Colonic mucosa (tissue), 4 donors: ENCODE results near the gene PRMT3. TPM values are rescaled to one million over a fixed set of nuclear protein-coding genes. Genes with fewer than 3 reads are reported as not detected.

ENCODE experiments used
- DNase-seq: peaks from one replicate; pipeline ENCODE4 v3.0.0-alpha.2; 2020
- H3K27ac ChIP-seq: fragments of 200-600 bp; one replicate; pipeline ENCODE4 v1.8.0; 2021
- H3K27me3 ChIP-seq: fragments of 200-600 bp; one replicate; pipeline ENCODE4 v1.8.0; 2021
- H3K36me3 ChIP-seq: fragments of 200-600 bp; one replicate; pipeline ENCODE4 v1.8.0; 2021
- H3K4me1 ChIP-seq: fragments of 200-600 bp; one replicate; pipeline ENCODE4 v1.8.0; 2021; ENCODE audit warnings: mild to moderate bottlenecking
- H3K4me3 ChIP-seq: fragments of 200-600 bp; one replicate; pipeline ENCODE4 v1.8.0; 2021
- H3K9ac ChIP-seq, 2 donors: one replicate each; pipeline ENCODE4 v1.7.0; 2013; ENCODE audit warnings: control low read depth in 2 of 2, low read depth in 2 of 2, low read length in 2 of 2
- H3K9me3 ChIP-seq: fragments of 200-600 bp; one replicate; pipeline ENCODE4 v1.8.0; 2021
- CTCF ChIP-seq: fragments of 200-600 bp; IDR thresholded peaks from one replicate; pipeline ENCODE4 v1.8.0; 2022; ENCODE audit warnings: antibody characterized with exemption, mild to moderate bottlenecking
- intact Hi-C: fragments of 100-400 bp; cut with DNase I; formaldehyde crosslinking; loops from one replicate; pipeline ENCODE4 v1.14.1; 2022
- total RNA-seq, 2 donors: library from RNA; stranded (reverse); fragmentation: NEBNext Ultra II Directional in 1 of 2; extraction: Animal tissue kit (Norgen Biotek cat#: 25700) in 1 of 2; gene quantifications; one replicate each; pipeline ENCODE4 v1.2.1, GENCODE V29; 2021
- donor health status: healthy.
- donor health status: DM: no; HTN: no; CAD: no.
- donor health status: DM: no; HTN: no; CAD: no.

PRMT3 gene
- total RNA-seq, 2 donors from 2014 or later, result 6.2 to 11.0 TPM

GRCh38 chr11:20489948-20490347 is 102.4 kb downstream of the PRMT3 start:
- TF ChIP-seq CTCF, result no peak
- H3K36me3 ChIP-seq, result no peaks in the 10 kb centered on the region
- H3K4me3 ChIP-seq, result no peak overlapping the region
- H3K27ac ChIP-seq, result no peak overlapping the region
- no peaks in the 10 kb centered on the region for H3K4me1 ChIP-seq
- no peak for DNase-seq
- H3K27me3 ChIP-seq, result no peaks in the 10 kb centered on the region
- intact Hi-C loops, result no loop called here
- no peaks in the 10 kb centered on the region for H3K9me3 ChIP-seq
- no peak overlapping the region for H3K9ac ChIP-seq

DNA sequence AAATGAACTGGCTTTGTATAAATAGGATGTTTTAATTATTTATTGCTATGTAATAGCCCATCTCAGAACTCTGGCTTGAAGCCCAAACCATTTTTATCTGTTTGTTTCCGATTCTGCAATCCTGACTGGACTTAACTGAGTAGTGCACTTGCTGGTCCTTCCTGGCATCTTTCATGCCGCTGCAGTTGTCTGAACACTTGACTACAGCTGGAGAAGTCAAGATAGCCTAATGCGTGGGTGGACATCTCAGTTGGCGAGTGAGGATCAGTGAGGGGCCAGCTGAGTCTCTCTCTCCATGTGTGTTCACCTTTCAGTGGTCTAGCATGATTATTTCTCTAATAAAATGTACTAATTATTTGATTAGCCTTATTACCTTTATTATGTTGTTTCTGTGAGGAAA is 105.8 kb downstream of the PRMT3 start:
- Histone ChIP-seq H3K4me1 (no peaks in the 10 kb centered on the region), H3K36me3 (no peaks in the 10 kb centered on the region), H3K27ac (no peak overlapping the region), H3K4me3 (no peak overlapping the region), H3K9me3 (no peaks in the 10 kb centered on the region), H3K27me3 (no peaks in the 10 kb centered on the region), H3K9ac (no peak overlapping the region)
- intact Hi-C loops, result no loop called here
- no peak for TF ChIP-seq CTCF
- no peak for DNase-seq

DNA sequence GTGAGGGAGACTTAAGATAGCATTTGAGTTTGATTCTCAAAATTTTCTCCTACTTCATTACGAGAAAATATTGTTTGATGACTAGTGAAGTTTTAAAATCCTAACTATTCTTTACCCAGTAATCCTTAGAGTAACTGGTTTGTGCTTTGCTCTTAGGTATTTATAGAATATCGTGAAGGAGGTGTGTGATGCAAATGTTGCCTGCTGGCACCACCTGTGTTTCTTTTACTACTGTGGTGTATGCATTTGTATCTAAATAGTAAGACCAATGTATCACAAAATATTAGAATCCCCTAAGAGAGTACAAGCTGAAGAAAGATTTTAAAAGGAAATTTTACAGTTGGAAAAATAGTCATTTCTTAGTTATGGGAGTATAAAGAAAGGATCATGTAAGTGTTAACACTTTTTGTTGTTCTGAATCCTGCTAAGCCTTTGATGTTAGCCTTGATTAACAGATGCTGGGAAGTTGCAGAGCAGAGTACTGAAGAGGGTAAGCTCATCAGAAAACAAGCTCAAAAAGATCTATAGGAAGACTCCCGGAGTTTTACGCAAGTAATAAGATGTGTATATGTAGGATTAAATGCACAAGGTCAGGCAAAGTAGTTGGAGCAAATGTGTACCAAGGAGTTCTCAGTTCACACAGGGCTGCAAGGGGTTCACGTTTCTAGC is 109.7 kb downstream of the PRMT3 start:
- TF ChIP-seq CTCF, result no peak
- intact Hi-C loops, result no loop called here
- no peaks in the 10 kb centered on the region for H3K4me1 ChIP-seq
- no peaks in the 10 kb centered on the region for H3K9me3 ChIP-seq
- no peak overlapping the region for H3K27ac ChIP-seq
- H3K27me3 ChIP-seq, result no peaks in the 10 kb centered on the region
- no peak overlapping the region for H3K9ac ChIP-seq
- H3K36me3 ChIP-seq, result no peaks in the 10 kb centered on the region
- DNase-seq, result no peak
- H3K4me3 ChIP-seq, result no peak overlapping the region

DNA sequence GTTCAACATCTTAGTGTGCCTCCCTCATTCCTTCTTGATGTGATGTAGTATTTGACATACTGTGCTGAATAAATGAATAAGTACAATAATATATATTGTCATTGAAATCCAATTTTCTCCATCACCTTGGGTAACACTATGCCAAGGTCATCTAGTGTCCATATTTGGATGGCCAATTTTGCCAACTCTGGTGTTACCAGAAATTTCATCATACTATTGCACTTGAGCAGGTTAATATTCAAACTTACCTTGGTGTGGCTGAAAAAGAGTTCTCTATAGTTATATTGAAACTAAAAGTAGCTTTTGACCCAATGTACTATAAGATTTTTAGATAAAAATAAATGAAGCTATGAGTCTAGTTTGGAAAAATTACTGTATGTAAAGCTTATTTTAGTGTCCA is 113.7 kb downstream of the PRMT3 start:
- intact Hi-C loops, result no loop called here
- Histone ChIP-seq H3K36me3 (no peaks in the 10 kb centered on the region), H3K4me3 (no peak overlapping the region), H3K27me3 (no peaks in the 10 kb centered on the region), H3K4me1 (no peaks in the 10 kb centered on the region), H3K9ac (no peak overlapping the region), H3K9me3 (no peaks in the 10 kb centered on the region), H3K27ac (no peak overlapping the region)
- no peak for TF ChIP-seq CTCF
- DNase-seq, result no peak

DNA sequence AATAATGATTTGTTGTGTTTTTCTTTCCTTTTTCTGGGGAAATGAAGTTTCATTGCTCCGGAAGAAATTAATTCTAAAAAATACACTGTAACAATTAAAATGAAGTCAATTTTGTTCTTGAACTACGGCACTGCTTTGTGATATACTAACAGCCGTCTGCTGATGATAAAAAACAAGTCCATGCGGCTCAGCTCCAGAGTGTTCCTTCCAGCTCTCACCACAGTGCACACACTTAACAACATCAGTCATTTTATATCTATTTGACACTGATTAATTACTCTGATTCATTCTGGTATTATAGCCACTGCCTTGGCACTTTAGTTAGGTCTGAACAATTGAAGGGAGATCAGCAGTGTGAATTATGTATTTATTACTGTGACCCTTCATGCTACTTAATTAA is 114.5 kb downstream of the PRMT3 start:
- no peak overlapping the region for H3K27ac ChIP-seq
- H3K9ac ChIP-seq, result no peak overlapping the region
- no peak for DNase-seq
- TF ChIP-seq CTCF, result no peak
- H3K9me3 ChIP-seq, result no peaks in the 10 kb centered on the region
- no peak overlapping the region for H3K4me3 ChIP-seq
- H3K27me3 ChIP-seq, result no peaks in the 10 kb centered on the region
- no peaks in the 10 kb centered on the region for H3K36me3 ChIP-seq
- intact Hi-C loops, result no loop called here
- no peaks in the 10 kb centered on the region for H3K4me1 ChIP-seq
